NCI-H526 (cell line): ENCODE results near the gene RNU1-2.
A peak's percentile ranks its signal among the peaks of the same experiment; 100 is the strongest.
"Not testable (repeated sequence)": the region's sequence is repeated elsewhere in the genome, so short reads cannot be mapped to it uniquely, and the experiment has no call there.

Source experiments
- DNase-seq, 2 experiments: peaks; one replicate each; lab custom pipeline; 2025; lab: John Stamatoyannopoulos, UW

Gene RNU1-2

GRCh38 chr1:16895598-16896315, at the start of gene RNU1-2:
Gene RNU1-2, plus strand, starts transcription at chr1:16895980.
- DNase-seq = peak; percentile 98 to 100

- DNase-seq = not testable (repeated sequence)
These were observed 39.6 kb upstream of the RNU1-2 start for GRCh38 chr1:16856201-16856600.

DNA sequence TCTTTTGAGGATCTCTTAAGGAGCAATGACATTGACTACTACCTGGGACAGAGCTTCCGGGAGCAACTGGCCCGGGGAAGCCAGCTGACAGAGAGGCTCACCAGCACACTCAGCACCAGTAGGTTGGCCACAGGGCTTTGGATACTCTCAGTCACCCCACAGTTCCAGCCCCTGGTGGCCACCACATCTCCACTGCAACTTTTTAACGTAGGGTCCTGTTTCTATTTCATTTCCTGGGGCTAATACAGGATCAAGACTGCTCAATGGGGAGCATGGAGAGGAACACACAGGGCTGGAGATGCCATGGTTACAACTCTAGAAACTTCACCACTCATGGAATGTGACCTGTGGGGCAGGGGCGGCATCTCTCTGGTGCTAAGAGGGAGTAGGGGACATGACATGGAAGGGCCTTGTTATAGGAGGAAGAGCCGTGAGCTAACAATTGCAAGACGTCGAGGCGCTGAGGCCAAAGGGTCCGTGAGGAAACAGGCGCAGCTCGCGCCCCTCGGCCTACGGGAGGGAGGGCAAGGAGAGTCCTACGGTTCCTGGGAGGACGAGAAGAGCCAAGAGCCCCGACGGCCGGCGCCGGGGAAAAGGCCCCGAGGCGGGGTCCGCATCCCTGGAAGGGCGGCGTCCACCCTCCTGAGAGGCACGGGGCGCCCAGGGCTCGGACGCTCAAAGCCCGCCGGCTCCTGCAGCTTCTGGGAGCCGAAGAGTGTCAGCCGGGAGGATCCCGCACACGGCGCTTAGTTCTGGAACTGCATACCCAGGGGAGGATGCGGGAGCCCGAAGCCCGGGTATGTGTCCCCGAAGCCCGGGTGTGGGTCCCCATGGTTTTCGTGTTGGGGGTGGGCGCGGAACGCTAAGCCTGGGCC, 36.4 kb upstream of the RNU1-2 start:
- DNase-seq = not testable (repeated sequence)

DNA sequence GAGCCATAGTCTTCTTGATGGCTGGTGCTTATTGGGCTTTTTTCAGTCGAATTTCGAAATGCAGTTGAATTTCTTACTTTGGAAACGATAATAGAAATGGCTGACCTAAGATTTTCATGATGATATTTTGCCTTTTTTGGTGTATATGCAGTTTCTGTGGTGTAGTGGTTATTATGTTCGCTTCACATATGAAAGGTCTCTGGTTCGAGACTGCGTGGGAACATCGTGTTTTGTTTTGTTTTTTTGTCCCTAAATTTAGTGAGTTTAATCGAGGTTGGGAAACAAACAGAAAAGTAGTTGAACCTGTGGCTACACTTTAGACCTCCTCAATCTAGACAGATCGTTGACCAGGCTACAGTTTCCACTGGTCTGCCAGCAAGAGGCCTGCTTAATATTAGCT, 35.7 kb upstream of the RNU1-2 start:
- not testable (repeated sequence) for DNase-seq

DNA sequence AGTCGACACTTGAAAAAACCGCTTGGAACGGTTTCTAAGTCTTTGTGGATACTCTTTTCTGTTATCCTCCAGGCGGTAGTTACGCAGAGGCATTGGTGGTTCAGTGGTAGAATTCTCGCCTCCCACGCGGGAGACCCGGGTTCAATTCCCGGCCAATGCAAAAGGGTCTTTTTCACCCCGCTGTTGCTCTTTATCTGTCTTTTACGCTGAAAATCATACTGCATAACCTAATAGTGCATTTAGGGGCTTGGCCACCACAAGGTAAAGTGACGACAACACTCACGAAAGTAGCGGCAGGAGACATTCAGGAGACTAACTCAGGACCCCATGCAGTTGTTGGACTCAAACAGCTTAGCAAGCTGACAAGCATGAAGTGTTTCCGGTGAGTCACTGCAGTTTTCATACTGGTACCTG, 33.9 kb upstream of the RNU1-2 start:
- not testable (repeated sequence) for DNase-seq

- not testable (repeated sequence) for DNase-seq
These were observed 33.4 kb upstream of the RNU1-2 start for GRCh38 chr1:16862415-16862814.

DNA sequence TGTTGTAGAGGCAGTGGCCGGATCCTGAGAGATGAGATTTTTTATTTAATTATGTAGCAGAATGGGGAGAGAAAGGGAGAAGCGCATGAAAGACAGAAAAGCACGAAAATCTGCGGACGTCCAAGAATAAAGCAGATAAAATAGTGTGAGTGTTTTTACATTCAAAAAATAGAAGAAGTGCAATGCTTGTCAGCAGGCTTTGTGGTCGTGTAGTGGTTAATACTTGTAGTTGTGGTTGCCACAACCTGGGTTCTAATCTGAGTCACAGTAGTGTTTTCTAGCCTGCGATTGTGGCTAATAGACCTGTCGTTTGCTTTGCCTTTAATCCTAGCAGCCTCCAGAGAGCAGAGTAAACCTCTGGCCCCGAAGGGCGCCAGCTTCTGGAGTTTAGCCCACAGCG, 32.8 kb upstream of the RNU1-2 start:
- not testable (repeated sequence) for DNase-seq

GRCh38 chr1:16866926-16867707, 28.7 kb upstream of the RNU1-2 start:
- peak in 1 of 2 experiments; percentile 44 for DNase-seq

GRCh38 chr1:16868787-16869186, 27.0 kb upstream of the RNU1-2 start:
- not testable (repeated sequence) for DNase-seq

DNA sequence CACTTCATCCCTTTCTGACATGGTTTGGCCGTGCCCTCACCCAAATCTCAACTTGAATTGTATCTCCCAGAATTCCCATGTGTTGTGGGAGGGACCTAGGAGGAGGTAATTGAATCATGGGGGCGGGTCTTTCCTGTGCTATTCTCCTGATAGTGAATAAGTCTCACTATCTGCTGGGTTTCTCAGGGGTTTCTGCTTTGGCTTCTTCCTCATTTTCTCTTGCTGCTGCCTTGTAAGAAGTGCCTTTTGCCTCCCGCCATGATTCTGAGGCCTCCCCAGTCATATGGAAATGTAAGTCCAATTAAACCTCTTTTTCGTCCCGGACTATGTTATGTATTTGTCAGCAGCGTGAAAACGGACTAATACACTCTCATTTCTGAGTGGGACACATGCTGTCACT, 25.8 kb upstream of the RNU1-2 start:
- DNase-seq = not testable (repeated sequence)

DNA sequence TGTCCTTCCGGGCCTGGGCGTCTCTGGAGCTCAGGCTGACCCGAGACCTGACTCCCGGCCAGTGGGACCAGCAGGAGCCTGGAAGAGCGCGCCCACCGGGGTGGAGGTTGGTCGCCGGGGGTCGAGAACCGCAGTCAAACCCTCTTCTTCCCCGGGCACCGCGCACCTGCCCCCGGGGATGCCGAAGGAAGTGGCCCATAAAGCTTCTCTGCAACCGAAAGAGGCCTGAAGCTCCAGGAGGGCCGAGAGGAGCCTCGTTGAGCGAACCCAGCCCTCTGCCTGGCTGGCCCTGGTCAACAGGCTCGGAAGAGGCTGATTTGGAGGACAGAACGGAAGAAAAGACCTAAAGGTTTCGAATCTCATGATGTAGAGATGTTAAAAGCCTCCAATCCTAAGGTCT, 24.6 kb upstream of the RNU1-2 start:
- DNase-seq = not testable (repeated sequence)

- not testable (repeated sequence) for DNase-seq
These were observed 23.4 kb upstream of the RNU1-2 start for GRCh38 chr1:16872152-16873075.

DNA sequence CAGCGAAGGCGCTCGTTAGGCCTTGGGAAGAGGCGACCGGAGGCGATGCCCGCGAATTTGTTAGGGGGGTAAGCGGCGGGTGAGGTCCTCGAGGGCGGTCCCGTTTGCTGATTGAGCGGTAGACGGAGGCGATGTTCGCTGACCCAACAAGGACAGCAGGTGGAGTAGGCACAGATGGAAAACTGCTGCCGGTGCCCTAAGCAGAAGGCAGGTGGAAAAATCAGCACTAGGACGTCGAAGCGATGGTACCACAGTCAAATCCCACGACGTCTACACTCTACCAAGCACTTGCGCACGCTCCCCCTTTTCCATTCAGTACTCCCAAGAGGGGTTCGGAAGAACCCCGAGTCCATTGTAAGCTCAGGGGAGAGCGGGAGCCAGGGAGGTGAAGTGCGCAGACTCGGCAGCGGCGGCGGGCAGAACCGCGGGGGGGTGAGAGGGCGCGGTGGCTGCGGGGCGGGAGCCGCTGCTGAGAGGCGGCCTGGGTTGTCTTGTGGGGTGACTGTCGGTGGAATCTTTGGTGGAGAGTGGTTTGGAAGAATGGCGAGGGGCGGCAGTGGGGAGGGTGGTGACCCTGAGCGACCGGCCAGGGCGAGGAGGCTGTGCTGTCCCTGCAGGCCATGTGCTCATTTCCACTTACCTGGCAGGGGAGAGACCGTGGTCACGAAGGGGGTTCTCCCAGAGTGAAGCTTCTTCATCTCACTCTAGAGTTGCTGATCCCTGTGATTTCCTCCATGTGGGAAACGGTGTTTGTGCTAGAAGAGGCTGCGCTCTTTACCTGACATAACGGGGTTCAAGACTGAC, 22.5 kb upstream of the RNU1-2 start:
- DNase-seq = peak in 1 of 2 experiments; percentile 12

DNA sequence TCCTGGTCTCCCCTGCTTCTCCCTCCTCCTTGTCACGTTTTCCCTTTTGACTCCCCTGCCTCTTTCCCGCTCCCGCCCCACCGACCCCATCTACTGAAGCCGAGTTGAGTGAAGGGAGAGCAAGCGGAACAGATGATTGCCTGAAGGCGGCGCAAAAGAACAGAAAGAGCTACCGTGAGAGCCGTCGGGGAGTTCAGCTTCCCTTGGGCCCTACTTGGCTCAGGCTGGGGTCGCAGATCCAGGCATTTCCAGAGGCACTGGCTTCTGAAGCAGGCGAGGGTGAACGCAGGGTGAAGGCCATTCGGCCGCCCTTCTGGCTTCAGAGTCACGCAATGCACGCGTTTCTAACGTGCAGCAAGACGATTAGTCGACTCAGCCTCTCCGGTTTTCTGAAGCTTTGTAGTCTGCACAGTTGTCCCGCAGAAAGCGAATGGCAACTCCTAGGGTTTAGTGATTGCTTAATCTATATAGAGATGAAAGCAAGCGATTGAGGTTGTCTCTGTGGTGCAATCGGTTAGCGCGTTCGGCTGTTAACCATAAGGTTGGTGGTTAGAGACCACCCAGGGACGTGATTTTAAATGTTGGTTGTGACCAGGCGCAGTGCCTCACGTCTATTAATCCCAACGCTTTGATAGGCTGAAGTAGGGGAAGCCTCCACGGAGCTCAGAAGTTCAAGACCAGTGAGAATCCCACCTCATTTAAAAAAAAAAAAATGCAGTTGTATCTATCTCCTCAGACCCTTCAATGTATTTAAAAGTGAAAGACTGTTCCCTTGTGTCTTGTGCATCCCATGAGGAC, 20.6 kb upstream of the RNU1-2 start:
- not testable (repeated sequence) for DNase-seq

DNA sequence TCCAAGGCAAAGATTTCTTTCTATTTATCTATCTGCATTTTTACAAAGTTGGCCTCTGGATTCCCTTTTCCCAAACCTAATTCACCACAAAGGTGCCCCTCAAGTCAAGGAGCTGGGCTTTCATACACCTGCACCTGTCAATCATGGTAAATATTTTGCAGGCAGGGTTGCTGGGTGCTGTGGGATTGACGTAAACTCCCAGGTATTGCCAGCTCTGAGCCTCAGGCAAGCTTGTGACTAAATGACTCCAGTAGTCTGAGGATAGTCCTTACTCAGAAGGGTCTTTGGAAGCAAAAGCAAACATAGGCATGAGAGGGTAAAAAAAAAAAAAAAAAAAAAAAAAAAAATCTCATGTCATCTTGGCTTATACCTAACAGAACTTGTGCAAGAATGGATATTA, 14.0 kb upstream of the RNU1-2 start:
- not testable (repeated sequence) for DNase-seq

DNA sequence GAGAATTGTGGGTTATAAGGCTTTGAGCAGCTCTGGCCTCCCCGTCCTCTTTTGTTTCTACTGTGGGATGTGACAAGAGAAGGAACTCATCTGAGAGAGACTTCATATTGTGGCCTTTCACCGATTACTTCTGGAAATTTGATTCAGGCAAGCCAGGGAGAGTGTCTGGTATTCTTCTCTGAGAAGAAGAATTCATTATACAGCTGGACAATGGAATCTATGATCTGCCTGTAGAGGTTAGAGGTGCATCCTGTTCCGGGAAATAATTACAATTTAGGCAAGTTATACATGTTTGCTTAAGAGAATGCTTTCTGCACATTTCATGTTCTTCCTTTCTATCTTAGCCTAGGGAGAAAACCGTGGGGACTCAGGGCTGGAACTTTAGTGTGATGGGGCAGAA, 12.8 kb upstream of the RNU1-2 start:
- DNase-seq = no peak

GRCh38 chr1:16884487-16884886, 11.3 kb upstream of the RNU1-2 start:
- not testable (repeated sequence) for DNase-seq

DNA sequence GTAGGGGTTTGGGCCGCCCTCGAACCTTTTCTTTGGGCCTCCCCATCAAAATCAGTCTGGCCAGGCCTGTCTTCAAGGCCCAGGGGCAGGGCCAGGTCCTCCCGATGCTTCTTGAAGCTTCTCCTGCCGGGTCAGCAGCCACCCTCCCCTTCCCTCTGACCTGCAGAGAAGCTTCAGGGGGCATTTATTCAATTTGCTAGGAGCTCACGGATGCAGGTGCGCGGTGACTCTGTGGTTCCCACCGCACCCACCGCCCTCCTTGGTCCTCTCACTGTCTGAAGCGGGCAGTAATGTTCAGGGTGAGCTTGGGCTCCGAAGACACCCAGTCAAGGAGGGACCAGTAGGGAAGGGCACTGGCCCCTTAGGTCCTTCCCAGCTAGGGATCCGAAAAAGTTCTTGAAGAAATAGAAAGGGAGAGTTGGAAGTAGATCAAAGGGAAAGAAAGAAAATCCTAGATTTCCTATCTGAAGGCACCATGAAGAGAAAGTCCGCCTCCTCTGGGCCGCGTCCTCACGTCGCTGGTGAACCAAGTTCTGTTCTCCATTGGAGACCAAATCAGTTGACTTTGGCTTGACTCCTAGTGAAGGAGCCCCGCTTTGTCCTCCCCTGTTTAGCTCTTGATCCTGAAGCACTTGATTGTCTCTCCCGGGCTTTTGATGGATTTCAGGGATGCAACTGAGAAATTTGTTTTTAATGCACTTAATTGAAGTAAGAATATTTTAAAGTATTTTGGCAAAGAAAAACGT, 8.7 kb upstream of the RNU1-2 start:
- no peak for DNase-seq
